Colonic mucosa (tissue), 4 donors: ENCODE data around the gene KIF17. TPM values are rescaled to one million over a fixed set of nuclear protein-coding genes. Genes with fewer than 3 reads are reported as not detected.

Experiments
- DNase-seq: peaks from one replicate; pipeline ENCODE4 v3.0.0-alpha.2; 2020
- H3K27ac ChIP-seq: fragments of 200-600 bp; one replicate; pipeline ENCODE4 v1.8.0; 2021
- H3K27me3 ChIP-seq: fragments of 200-600 bp; one replicate; pipeline ENCODE4 v1.8.0; 2021
- H3K36me3 ChIP-seq: fragments of 200-600 bp; one replicate; pipeline ENCODE4 v1.8.0; 2021
- H3K4me1 ChIP-seq: fragments of 200-600 bp; one replicate; pipeline ENCODE4 v1.8.0; 2021; ENCODE audit warnings: mild to moderate bottlenecking
- H3K4me3 ChIP-seq: fragments of 200-600 bp; one replicate; pipeline ENCODE4 v1.8.0; 2021
- H3K9ac ChIP-seq, 2 donors: one replicate each; pipeline ENCODE4 v1.7.0; 2013; ENCODE audit warnings: control low read depth in 2 of 2, low read depth in 2 of 2, low read length in 2 of 2
- H3K9me3 ChIP-seq: fragments of 200-600 bp; one replicate; pipeline ENCODE4 v1.8.0; 2021
- intact Hi-C: fragments of 100-400 bp; cut with DNase I; formaldehyde crosslinking; loops from one replicate; pipeline ENCODE4 v1.14.1; 2022
- total RNA-seq, 2 donors: library from RNA; stranded (reverse); fragmentation: NEBNext Ultra II Directional in 1 of 2; extraction: Animal tissue kit (Norgen Biotek cat#: 25700) in 1 of 2; gene quantifications; one replicate each; pipeline ENCODE4 v1.2.1, GENCODE V29; 2021
- TF ChIP-seq, protein P1 (sequence below): fragments of 200-600 bp; IDR thresholded peaks from one replicate; pipeline ENCODE4 v1.8.0; 2022; ENCODE audit warnings: antibody characterized with exemption, mild to moderate bottlenecking
- donor health status: healthy.
- donor health status: DM: no; HTN: no; CAD: no.
- donor health status: DM: no; HTN: no; CAD: no.

The KIF17 gene
- total RNA-seq, 2 donors from 2014 or later = 0.27 to 1.4 TPM

DNA sequence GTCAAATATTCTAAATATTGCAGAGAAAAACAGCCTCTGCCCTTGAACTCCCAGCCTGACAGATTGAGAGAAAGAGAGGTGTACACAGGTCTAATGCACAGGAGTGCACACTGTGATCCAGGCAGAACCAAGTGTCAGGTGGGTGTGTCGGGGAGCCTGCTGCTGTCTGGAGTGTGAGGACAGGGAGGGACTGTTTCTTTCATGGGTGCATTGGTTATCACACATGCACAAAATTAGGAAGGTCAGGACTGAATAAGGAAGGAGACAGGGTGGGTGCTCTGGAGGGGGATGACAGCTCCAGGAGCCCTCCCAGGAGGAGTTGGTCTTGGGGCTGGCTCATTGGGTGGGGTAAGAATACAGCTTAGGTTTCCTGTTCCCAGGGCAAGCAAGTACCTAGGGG, 97.8 kb downstream of the KIF17 start:
- Histone ChIP-seq H3K9me3 (no peaks in the 10 kb centered on the region), H3K27me3 (no peaks in the 10 kb centered on the region), H3K27ac (no peak overlapping the region), H3K9ac (no peak overlapping the region), H3K4me3 (no peak overlapping the region), H3K4me1 (no peaks in the 10 kb centered on the region), H3K36me3 (no peaks in the 10 kb centered on the region)
- intact Hi-C loops = no loop called here
- TF ChIP-seq, protein P1, sequence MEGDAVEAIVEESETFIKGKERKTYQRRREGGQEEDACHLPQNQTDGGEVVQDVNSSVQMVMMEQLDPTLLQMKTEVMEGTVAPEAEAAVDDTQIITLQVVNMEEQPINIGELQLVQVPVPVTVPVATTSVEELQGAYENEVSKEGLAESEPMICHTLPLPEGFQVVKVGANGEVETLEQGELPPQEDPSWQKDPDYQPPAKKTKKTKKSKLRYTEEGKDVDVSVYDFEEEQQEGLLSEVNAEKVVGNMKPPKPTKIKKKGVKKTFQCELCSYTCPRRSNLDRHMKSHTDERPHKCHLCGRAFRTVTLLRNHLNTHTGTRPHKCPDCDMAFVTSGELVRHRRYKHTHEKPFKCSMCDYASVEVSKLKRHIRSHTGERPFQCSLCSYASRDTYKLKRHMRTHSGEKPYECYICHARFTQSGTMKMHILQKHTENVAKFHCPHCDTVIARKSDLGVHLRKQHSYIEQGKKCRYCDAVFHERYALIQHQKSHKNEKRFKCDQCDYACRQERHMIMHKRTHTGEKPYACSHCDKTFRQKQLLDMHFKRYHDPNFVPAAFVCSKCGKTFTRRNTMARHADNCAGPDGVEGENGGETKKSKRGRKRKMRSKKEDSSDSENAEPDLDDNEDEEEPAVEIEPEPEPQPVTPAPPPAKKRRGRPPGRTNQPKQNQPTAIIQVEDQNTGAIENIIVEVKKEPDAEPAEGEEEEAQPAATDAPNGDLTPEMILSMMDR = no peak
- no peak for DNase-seq

DNA sequence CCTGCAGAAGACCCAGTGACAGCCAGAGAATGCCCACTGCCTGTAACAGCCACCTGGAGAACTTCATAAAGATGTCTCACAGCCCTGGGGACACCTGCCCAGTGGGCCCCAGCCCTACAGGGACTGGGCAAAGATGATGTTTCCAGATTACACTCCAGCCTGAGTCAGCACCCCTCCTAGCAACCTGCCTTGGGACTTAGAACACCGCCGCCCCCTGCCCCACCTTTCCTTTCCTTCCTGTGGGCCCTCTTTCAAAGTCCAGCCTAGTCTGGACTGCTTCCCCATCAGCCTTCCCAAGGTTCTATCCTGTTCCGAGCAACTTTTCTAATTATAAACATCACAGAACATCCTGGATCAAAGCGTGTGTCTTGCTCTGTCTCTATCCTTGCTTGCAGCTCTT, 99.3 kb downstream of the KIF17 start:
- no peaks in the 10 kb centered on the region for H3K36me3 ChIP-seq
- no peaks in the 10 kb centered on the region for H3K27me3 ChIP-seq
- peaks cover 4% of the 10 kb centered on the region for H3K4me1 ChIP-seq
- no peak overlapping the region for H3K4me3 ChIP-seq
- TF ChIP-seq, protein P1 = no peak
- no peak overlapping the region for H3K9ac ChIP-seq
- intact Hi-C loops = no loop called here
- H3K27ac ChIP-seq = no peak overlapping the region
- DNase-seq = no peak
- no peaks in the 10 kb centered on the region for H3K9me3 ChIP-seq

DNA sequence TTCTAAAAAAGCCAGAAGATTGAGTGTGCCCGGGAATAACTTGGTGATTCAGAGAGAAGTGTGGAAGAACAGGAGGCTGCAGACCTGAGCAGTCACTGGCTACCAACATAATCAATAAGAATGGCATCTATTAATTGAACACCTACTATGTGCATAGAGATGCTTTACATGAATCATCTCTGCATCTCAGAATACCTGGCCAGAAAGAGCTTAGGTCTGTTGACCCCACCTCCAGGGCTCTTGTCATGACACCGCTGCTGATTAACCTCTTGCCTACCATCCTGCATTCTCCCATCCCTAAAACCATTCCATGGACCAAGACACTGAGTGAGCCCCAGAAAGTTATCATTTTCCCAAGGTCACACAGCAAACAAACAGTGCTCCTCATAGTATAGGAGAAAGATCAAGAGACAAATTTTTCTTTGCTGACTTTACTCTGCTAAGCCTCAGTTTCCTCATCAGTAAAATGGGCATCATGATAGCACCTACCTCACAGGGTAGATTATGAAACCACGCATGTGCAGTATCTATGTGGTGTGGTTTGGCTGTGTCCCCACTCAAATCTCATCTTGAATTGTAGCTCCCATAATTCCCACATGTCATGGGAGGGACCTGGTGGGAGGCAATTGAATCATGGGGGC, 100.8 kb downstream of the KIF17 start:
- intact Hi-C loops = no loop called here

DNA sequence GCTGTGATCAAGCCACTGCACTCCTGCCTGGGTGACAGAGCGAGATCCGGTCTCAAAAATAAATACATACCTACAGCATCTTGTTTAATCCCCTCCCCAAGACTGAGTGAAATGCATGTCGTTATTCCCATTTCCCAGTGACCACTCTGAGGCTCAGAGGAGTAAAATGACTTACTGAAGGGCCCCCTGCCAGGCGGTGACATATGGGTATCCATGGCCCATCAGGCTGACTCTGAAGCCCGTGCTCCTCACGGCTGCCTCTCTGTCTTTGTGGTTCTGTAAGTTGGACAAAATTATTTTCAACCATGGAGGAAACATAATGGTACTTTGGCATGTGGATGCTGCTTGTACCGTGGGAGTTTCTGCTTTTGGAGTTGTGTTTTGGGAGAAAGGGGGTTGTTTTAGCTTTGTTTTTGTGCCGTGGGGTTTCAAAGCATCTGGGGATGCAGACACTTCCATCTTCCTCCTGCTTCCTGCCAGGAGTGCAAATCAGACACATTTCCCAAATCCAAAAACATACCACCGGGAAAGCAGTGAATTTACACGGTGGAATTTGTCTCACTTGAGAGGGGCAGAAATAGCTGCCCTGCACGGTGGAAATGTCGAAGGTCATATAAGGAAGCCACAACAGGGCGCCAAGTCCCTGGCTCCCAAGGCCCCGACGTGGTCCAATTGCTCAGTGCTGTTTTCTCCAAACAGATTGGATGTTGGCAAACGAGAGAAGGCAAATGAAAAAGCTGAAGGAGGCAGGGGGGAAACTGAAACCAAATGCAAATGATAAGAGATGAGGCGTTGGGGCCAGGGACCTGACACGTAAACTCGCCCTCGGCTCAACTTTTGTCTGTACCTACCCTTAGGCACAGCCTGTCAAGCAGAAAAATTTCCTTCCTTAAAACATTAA, 101.6 kb downstream of the KIF17 start:
- intact Hi-C loops = no loop called here
- no peak overlapping the region for H3K4me3 ChIP-seq
- no peak overlapping the region for H3K27ac ChIP-seq

More for the DNA sequence above, 100.8 kb downstream of the KIF17 start:
- Histone ChIP-seq H3K27ac (no peak overlapping the region), H3K27me3 (no peaks in the 10 kb centered on the region), H3K9ac (no peak overlapping the region), H3K36me3 (no peaks in the 10 kb centered on the region), H3K4me3 (no peak overlapping the region), H3K9me3 (no peaks in the 10 kb centered on the region), H3K4me1 (peaks cover 4% of the 10 kb centered on the region)
- DNase-seq = no peak
- TF ChIP-seq, protein P1 = no peak

DNA sequence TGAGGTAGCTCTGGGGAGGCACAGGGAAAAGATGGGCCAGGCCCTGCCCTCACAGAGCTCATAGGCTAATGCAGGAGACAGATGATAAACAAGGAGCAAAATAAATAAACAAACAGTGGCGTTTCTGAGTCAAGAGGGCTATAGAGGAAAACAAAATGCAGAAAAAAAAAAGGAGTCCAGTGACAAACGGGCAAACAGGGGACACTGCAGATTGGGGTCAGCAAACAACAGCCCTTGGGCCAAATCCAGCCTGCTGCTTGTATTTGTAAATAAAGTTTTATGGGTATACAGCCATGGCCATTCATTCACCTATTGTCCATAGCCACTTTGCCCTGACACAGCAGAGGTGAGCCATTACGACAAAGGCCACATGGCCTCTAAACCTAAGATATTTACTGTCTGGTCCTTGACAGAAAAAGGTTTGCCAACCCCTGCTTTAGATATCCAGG, 103.7 kb downstream of the KIF17 start:
- TF ChIP-seq, protein P1 = no peak

More for the DNA sequence above, 101.6 kb downstream of the KIF17 start:
- DNase-seq = no peak
- Histone ChIP-seq H3K9me3 (no peaks in the 10 kb centered on the region), H3K36me3 (no peaks in the 10 kb centered on the region), H3K27me3 (no peaks in the 10 kb centered on the region), H3K4me1 (peaks cover 4% of the 10 kb centered on the region), H3K9ac (no peak overlapping the region)
- TF ChIP-seq, protein P1 = no peak

More for the DNA sequence above, 103.7 kb downstream of the KIF17 start:
- intact Hi-C loops = no loop called here
- peaks cover 4% of the 10 kb centered on the region for H3K4me1 ChIP-seq
- no peaks in the 10 kb centered on the region for H3K36me3 ChIP-seq
- peak overlapping the region; percentile 91 for H3K27ac ChIP-seq
- no peak for DNase-seq
- no peaks in the 10 kb centered on the region for H3K27me3 ChIP-seq
- no peak overlapping the region for H3K4me3 ChIP-seq
- H3K9ac ChIP-seq = peak overlapping the region in 1 of 2 donors; percentile 46
- no peaks in the 10 kb centered on the region for H3K9me3 ChIP-seq

Other genes starting within 250 kb of the KIF17 start
- gene CAMK2N1, start 231.8 kb downstream of the KIF17 start, total RNA-seq = 100 to 1,000 TPM; 133 to 182 TPM
- gene MUL1, start 209.9 kb downstream of the KIF17 start, total RNA-seq = 10 to 100 TPM; 29.8 to 34.1 TPM
- gene FAM43B, start 165.4 kb downstream of the KIF17 start, total RNA-seq = under 1 TPM; 0.16 to 0.27 TPM
- 100 to 1,000 TPM in 1 of 2 donors, 10 to 100 TPM in 1; 29.1 to 110 TPM for gene CDA, start 128.9 kb downstream of the KIF17 start, total RNA-seq
- gene PINK1, start 84.5 kb downstream of the KIF17 start, total RNA-seq = 100 to 1,000 TPM in 1 of 2 donors, 10 to 100 TPM in 1; 49.7 to 119 TPM
- gene DDOST, start 56.6 kb downstream of the KIF17 start, total RNA-seq = 100 to 1,000 TPM; 233 to 364 TPM
- under 1 TPM in 1 of 2 donors, not detected in 1; 0.12 TPM for gene SH2D5, start 14.7 kb upstream of the KIF17 start, total RNA-seq
- 100 to 1,000 TPM; 165 to 210 TPM for gene HP1BP3, start 69.3 kb upstream of the KIF17 start, total RNA-seq